ENCODE measurements around the gene SIAH1. TPM values are rescaled to one million over a fixed set of nuclear protein-coding genes. Genes with fewer than 3 reads are reported as not detected.

The SIAH1 gene
- total RNA-seq, 1 donor from 2014 or later: 31.5 TPM

GRCh38 chr16:48352648-48353390 is 32.4 kb downstream of the SIAH1 start:
- Mint-ChIP-seq H3K9me3 (no peaks in the 10 kb centered on the region), H3K27me3 (no peaks in the 10 kb centered on the region), H3K4me1 (peaks cover 22% of the 10 kb centered on the region), H3K27ac (no peak overlapping the region), H3K36me3 (ENCODE audit: low read depth) (peaks cover 59% of the 10 kb centered on the region), H3K4me3 (no peak overlapping the region)
- TF ChIP-seq, protein P1, sequence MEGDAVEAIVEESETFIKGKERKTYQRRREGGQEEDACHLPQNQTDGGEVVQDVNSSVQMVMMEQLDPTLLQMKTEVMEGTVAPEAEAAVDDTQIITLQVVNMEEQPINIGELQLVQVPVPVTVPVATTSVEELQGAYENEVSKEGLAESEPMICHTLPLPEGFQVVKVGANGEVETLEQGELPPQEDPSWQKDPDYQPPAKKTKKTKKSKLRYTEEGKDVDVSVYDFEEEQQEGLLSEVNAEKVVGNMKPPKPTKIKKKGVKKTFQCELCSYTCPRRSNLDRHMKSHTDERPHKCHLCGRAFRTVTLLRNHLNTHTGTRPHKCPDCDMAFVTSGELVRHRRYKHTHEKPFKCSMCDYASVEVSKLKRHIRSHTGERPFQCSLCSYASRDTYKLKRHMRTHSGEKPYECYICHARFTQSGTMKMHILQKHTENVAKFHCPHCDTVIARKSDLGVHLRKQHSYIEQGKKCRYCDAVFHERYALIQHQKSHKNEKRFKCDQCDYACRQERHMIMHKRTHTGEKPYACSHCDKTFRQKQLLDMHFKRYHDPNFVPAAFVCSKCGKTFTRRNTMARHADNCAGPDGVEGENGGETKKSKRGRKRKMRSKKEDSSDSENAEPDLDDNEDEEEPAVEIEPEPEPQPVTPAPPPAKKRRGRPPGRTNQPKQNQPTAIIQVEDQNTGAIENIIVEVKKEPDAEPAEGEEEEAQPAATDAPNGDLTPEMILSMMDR (IDR thresholded peaks at IDR 0.05): no peak
- intact Hi-C loops (cut with micrococcal nuclease): loop anchor here (1.0 kb wide), 5 partner anchors 173 to 277 kb away; no protein-coding TSS in a partner anchor
- POLR2A ChIA-PET: interaction anchor here (1.0 kb wide), 1 partner anchor 168 kb away, joined by 9 read pairs; no protein-coding TSS in a partner anchor
- CTCF ChIA-PET: interaction anchor here (0.8 to 6.6 kb wide), 5 partner anchors 174 to 278 kb away, joined by 3 to 74 read pairs (median 11); no protein-coding TSS in a partner anchor
- ATAC-seq (ENCODE audit: low read depth): no peak
- DNase-seq: no peak

DNA sequence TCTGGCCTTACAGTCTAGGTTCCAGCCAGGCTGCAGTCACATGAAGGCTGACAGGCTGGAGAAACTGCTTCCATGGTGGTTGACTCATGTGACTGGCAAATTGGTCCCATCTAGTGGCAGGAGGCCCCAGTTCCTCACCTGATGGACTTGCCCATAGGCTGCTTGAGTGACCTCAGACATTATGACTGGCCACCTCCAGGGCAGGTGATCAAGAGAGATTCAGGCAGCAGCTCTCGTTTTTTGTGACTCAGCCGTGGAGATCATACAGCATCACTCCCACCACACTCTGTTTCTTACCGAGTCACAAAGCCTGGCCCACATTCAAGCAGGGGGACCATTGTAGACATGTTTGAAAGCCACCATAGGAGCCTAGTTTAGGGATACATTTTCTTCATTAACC is 34.5 kb downstream of the SIAH1 start:
- TF ChIP-seq, protein P1 (IDR thresholded peaks at IDR 0.05): no peak
- Mint-ChIP-seq H3K27ac (no peak overlapping the region), H3K36me3 (ENCODE audit: low read depth) (peaks cover 63% of the 10 kb centered on the region), H3K9me3 (no peaks in the 10 kb centered on the region), H3K4me3 (no peak overlapping the region), H3K4me1 (peaks cover 10% of the 10 kb centered on the region), H3K27me3 (no peaks in the 10 kb centered on the region)
- ATAC-seq (ENCODE audit: low read depth) (no peak), DNase-seq (no peak)
- ChIA-PET POLR2A (no interaction called here), CTCF (interaction anchor here (1.3 to 1.7 kb wide), 3 partner anchors 176 to 280 kb away, joined by 6 to 11 read pairs (median 11); no protein-coding TSS in a partner anchor)
- intact Hi-C loops (cut with micrococcal nuclease): no loop called here

- no peak for DNase-seq
- Mint-ChIP-seq H3K27ac (no peak overlapping the region), H3K9me3 (no peaks in the 10 kb centered on the region), H3K4me3 (no peak overlapping the region), H3K36me3 (ENCODE audit: low read depth) (peaks cover 67% of the 10 kb centered on the region), H3K4me1 (no peaks in the 10 kb centered on the region), H3K27me3 (no peaks in the 10 kb centered on the region)
- no peak for ATAC-seq (ENCODE audit: low read depth)
- intact Hi-C loops (cut with micrococcal nuclease): no loop called here
- POLR2A ChIA-PET: interaction anchor here (0.6 to 1.1 kb wide), 2 partner anchors 18 to 64 kb away, joined by 3 to 4 read pairs; no protein-coding TSS in a partner anchor
- TF ChIP-seq, protein P1 (IDR thresholded peaks at IDR 0.05): no peak
- CTCF ChIA-PET: interaction anchor here (1.0 to 1.7 kb wide), 2 partner anchors 275 kb away, joined by 4 to 6 read pairs; no protein-coding TSS in a partner anchor
These were observed 37.2 kb downstream of the SIAH1 start for GRCh38 chr16:48347980-48348379.

- no peak overlapping the region for H3K27ac Mint-ChIP-seq
- H3K27me3 Mint-ChIP-seq: no peaks in the 10 kb centered on the region
- ChIA-PET CTCF (interaction anchor here (1.0 kb wide), 2 partner anchors 276 to 283 kb away, joined by 4 read pairs; no protein-coding TSS in a partner anchor), POLR2A (interaction anchor here (0.6 to 1.1 kb wide), 2 partner anchors 19 to 65 kb away, joined by 3 to 4 read pairs; no protein-coding TSS in a partner anchor)
- no peak for DNase-seq
- peaks cover 69% of the 10 kb centered on the region for H3K36me3 Mint-ChIP-seq (ENCODE audit: low read depth)
- no peak overlapping the region for H3K4me3 Mint-ChIP-seq
- no peak for ATAC-seq (ENCODE audit: low read depth)
- no peaks in the 10 kb centered on the region for H3K9me3 Mint-ChIP-seq
- TF ChIP-seq, protein P1 (IDR thresholded peaks at IDR 0.05): no peak
- H3K4me1 Mint-ChIP-seq: no peaks in the 10 kb centered on the region
- intact Hi-C loops (cut with micrococcal nuclease): no loop called here
These were observed 37.9 kb downstream of the SIAH1 start for GRCh38 chr16:48347191-48347865.

DNA sequence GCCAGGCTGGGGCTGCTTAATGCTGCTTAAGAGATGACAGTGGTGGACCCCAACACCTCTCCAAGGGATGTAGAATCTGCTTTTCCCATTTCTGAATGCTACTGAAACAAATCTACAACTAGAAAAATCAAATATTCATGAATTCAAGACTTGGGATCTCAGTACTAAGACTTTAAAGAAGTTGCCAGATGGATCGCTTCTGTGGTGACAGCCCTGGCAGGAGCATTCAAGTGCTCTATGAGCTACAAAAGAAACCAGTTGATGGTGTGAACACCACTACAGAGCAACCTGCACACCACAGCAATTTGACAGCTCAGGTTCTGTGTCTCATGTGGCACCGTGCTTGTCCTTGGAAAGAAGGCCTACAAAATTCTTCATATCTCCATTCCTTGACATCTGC is 42.6 kb downstream of the SIAH1 start:
- Mint-ChIP-seq H3K4me3 (no peak overlapping the region), H3K9me3 (no peaks in the 10 kb centered on the region), H3K27ac (no peak overlapping the region), H3K27me3 (no peaks in the 10 kb centered on the region), H3K36me3 (ENCODE audit: low read depth) (peaks cover 62% of the 10 kb centered on the region), H3K4me1 (no peaks in the 10 kb centered on the region)
- ATAC-seq (ENCODE audit: low read depth) (no peak), DNase-seq (no peak)
- ChIA-PET POLR2A (no interaction called here), CTCF (no interaction called here)
- intact Hi-C loops (cut with micrococcal nuclease): no loop called here
- TF ChIP-seq, protein P1 (IDR thresholded peaks at IDR 0.05): no peak
